Measurements from ENCODE around the gene TOX2.

TOX2 gene

DNA sequence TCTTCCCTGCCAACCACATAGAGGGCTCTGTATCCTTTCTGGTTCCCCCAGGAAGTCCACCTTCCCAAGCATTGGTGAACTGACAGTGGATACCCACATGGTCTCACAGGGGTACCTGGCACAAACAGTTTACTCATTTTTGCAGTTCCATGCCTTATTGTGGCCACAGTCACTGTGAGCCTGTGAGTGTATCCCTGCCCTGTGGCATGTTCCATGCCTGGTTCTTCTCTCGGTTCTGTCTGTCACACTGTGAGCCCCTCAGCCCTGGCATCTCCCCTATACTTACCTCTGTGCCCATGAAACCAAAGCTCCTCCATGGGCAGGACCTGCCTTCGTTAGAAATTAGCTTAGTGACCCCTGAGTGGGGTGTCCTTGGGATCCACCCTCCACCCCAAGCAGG, 107.8 kb downstream of the TOX2 start:
- TF ChIP-seq, protein P1, sequence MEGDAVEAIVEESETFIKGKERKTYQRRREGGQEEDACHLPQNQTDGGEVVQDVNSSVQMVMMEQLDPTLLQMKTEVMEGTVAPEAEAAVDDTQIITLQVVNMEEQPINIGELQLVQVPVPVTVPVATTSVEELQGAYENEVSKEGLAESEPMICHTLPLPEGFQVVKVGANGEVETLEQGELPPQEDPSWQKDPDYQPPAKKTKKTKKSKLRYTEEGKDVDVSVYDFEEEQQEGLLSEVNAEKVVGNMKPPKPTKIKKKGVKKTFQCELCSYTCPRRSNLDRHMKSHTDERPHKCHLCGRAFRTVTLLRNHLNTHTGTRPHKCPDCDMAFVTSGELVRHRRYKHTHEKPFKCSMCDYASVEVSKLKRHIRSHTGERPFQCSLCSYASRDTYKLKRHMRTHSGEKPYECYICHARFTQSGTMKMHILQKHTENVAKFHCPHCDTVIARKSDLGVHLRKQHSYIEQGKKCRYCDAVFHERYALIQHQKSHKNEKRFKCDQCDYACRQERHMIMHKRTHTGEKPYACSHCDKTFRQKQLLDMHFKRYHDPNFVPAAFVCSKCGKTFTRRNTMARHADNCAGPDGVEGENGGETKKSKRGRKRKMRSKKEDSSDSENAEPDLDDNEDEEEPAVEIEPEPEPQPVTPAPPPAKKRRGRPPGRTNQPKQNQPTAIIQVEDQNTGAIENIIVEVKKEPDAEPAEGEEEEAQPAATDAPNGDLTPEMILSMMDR (IDR thresholded peaks at IDR 0.05; ENCODE audit: low read depth, low read length, missing control alignments), result no peak
- Histone ChIP-seq H3K27me3 (replicated peaks) (no peaks in the 10 kb centered on the region), H3K36me3 (replicated peaks) (no peaks in the 10 kb centered on the region), H3K27ac (no peak overlapping the region), H3K4me3 (ENCODE audit: low read depth, low read length) (no peak overlapping the region)
- in situ Hi-C loops (cut with HindIII; ENCODE audit: low pct_ligation_motif_present, low sequenced_read_pairs), result no loop called here
- no peak for DNase-seq

DNA sequence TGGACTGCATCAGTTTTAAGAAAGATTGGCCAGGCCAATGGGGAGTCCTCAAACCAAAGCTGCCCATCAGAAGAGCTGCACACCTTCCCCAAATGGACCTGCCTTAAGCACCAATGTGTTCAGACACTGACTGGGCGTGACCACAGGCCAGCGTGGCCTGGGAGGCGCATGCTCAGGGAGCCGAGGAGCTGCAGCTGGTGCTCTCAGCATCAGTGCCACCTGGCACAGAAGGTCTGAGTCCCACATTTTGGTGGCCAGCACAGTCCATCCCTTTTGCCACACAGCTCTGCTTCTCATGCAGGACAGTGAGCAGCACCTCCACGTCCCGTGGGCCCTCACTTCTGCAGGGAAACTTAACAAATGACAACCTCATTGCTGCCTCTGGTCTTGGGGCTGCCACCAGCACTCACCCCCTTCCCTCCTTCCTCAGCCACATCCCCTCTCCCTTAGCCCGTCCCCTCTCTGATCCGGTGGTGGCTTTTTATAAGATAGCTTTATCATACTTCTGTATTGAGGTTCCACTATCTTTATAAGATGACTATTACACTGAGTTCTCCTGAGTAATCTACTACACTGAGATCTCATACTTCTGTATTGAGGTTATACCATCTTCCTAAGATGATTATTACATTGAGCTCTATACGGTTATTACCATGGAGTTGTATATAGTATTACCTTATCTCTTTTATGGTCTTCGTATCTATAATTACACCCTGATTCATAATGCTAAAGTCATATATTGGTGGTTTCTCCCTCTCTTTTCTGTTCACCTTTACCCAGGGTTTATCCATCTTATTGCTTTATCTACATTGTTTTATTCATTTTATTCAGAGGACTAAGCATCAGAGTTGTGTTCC, 109.1 kb downstream of the TOX2 start:
- TF ChIP-seq, protein P1 (IDR thresholded peaks at IDR 0.05; ENCODE audit: low read depth, low read length, missing control alignments), result no peak
- Histone ChIP-seq H3K4me3 (ENCODE audit: low read depth, low read length) (no peak overlapping the region), H3K27me3 (replicated peaks) (no peaks in the 10 kb centered on the region), H3K27ac (no peak overlapping the region), H3K36me3 (replicated peaks) (no peaks in the 10 kb centered on the region)
- DNase-seq, result no peak
- in situ Hi-C loops (cut with HindIII; ENCODE audit: low pct_ligation_motif_present, low sequenced_read_pairs), result no loop called here

DNA sequence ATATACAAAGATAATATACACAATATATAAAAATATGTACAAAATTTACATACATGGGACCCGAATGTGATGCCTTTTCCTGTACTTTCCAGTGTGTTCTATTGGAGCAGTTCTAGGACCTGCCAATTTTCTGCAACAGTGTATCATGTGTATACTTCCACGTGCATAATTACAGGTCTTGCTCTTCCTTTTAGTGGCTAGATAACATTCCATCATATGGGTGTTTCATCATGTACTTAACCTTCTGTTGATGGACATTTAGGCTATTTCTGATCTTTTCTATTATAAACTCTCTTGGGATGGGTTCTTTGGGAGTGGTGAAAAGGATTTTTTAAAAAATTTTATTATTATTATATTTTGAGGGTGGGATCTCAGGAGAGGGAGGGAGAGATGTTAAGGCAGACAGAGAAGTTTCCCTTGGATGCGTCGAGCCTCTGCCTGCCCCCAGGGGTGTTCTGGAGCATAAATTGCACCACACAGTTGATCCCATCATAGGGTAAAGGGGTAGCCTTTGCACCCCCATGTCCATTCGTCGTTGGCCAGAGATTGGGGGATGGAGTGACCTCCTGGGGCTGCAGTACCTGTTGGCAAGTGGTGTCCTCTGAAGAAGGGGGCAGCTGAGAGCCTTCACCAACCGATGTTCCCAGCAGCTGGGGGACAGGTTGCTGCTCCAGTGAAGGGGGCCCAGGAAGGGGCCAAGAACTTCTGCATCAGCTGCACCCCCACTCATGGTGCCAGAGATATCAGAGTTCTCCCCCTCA, 110.3 kb downstream of the TOX2 start:
- H3K27ac ChIP-seq, result no peak overlapping the region
- no peaks in the 10 kb centered on the region for H3K27me3 ChIP-seq (replicated peaks)
- TF ChIP-seq, protein P1 (IDR thresholded peaks at IDR 0.05; ENCODE audit: low read depth, low read length, missing control alignments), result no peak
- no peak overlapping the region for H3K4me3 ChIP-seq (ENCODE audit: low read depth, low read length)
- in situ Hi-C loops (cut with HindIII; ENCODE audit: low pct_ligation_motif_present, low sequenced_read_pairs), result no loop called here
- no peaks in the 10 kb centered on the region for H3K36me3 ChIP-seq (replicated peaks)
- DNase-seq, result no peak

DNA sequence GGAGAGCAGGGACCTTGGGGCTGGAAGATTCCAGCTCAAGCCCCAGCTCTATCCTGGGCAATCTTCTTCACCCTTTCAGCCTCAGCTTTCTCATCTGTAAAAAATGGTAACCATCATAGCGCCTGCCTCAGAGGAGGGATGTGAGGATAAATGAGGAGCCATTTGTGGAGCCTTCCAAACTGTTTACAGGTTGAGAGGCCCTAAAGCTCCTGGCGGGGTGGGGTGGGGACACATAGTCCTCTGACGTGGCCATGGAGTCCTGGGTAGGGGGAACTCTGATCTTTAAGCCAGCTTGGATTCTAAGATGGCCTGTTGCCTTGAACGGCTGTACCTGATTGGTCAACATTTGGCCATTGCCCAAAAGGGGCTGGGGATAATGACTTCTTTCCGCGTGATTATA, 111.1 kb downstream of the TOX2 start:
- no peaks in the 10 kb centered on the region for H3K27me3 ChIP-seq (replicated peaks)
- no peak overlapping the region for H3K4me3 ChIP-seq (ENCODE audit: low read depth, low read length)
- DNase-seq, result no peak
- in situ Hi-C loops (cut with HindIII; ENCODE audit: low pct_ligation_motif_present, low sequenced_read_pairs), result no loop called here
- H3K36me3 ChIP-seq (replicated peaks), result no peaks in the 10 kb centered on the region
- TF ChIP-seq, protein P1 (IDR thresholded peaks at IDR 0.05; ENCODE audit: low read depth, low read length, missing control alignments), result no peak
- H3K27ac ChIP-seq, result no peak overlapping the region

DNA sequence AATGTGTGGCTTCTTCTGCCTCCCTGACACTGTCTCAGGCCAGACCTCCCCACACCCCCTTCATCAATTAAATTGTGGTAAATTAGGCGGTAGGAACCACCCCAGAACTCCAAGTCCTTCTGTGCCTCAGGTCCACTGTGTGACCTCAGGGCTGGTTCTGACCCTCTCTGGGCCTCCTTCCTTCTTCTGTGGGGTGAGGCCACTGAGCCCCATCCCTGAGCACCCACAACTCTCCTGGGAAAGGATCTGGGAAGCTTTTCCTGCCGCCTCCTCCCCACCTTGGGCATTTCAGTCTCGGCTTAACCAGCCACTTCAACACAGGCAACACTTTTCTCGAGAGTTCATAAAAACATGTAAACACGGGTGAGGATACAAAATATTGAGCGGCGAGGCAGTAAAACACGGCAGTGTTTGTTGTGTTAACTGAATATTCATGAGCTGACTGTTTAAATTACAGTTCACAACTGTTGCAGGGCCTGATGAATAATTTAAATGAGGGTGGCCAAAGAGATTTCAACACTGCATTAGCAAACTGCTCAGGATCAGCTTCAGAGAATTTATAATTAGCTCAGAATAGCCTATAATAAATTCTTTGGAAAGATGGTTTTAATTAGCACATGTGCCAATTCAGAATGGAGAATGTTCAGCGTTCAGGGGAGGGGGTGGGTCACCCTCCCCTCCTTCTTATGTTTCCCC, 112.1 kb downstream of the TOX2 start:
- Histone ChIP-seq H3K36me3 (replicated peaks) (no peaks in the 10 kb centered on the region), H3K4me3 (ENCODE audit: low read depth, low read length) (no peak overlapping the region), H3K27me3 (replicated peaks) (no peaks in the 10 kb centered on the region), H3K27ac (no peak overlapping the region)
- in situ Hi-C loops (cut with HindIII; ENCODE audit: low pct_ligation_motif_present, low sequenced_read_pairs), result no loop called here
- no peak for DNase-seq
- TF ChIP-seq, protein P1 (IDR thresholded peaks at IDR 0.05; ENCODE audit: low read depth, low read length, missing control alignments), result no peak
